Sigmoid colon (tissue), 7 donors: ENCODE measurements around the gene LAMTOR2. TPM values are rescaled to one million over a fixed set of nuclear protein-coding genes. Genes with fewer than 3 reads are reported as not detected.
A peak's percentile ranks its signal among the peaks of the same experiment; 100 is the strongest.

Source experiments
- DNase-seq: peaks from one replicate; pipeline ENCODE4 v3.0.0-alpha.2; 2019
- H3K27ac ChIP-seq, 4 donors: fragments of 200-600 bp; sonication (generic); one replicate each; pipeline ENCODE4 v1.5.1; 2016 to 2019; ENCODE audit warnings: mild to moderate bottlenecking in 1 of 4
- H3K27me3 ChIP-seq, 3 donors: fragments of 200-600 bp; sonication (generic); one replicate each; pipeline ENCODE4 v1.5.1; 2019; ENCODE audit warnings: mild to moderate bottlenecking in 1 of 3
- H3K36me3 ChIP-seq, 4 donors: fragments of 200-600 bp; sonication (generic); one replicate each; pipeline ENCODE4 v1.5.1; 2016 to 2019
- H3K4me1 ChIP-seq, 4 donors: fragments of 200-600 bp; sonication (generic); one replicate each; pipeline ENCODE4 v1.5.1; 2017 to 2019
- H3K4me3 ChIP-seq, 4 donors: fragments of 200-600 bp; sonication (generic); one replicate each; pipeline ENCODE4 v1.5.1; 2017 to 2019; ENCODE audit warnings: mild to moderate bottlenecking in 2 of 4, moderate library complexity in 1 of 4
- H3K9me3 ChIP-seq, 4 donors: fragments of 200-600 bp in 3 of 4; sonication (generic) in 3 of 4; one replicate each; pipeline versions ENCODE4 v1.5.1 to v1.6.1; 2013 to 2019
- CTCF ChIP-seq, 4 experiments: fragments of 450-650 bp in 3 of 4; fragments of 200-600 bp in 1 of 4; IDR thresholded peaks; one replicate each; pipeline ENCODE4 v1.5.1; 2016 to 2019; ENCODE audit warnings: antibody characterized with exemption in 4 of 4, mild to moderate bottlenecking in 3 of 4, moderate library complexity in 2 of 4
- EP300 ChIP-seq, 4 donors: sonication (generic); formaldehyde crosslinking; IDR thresholded peaks; one replicate each; pipeline ENCODE4 v1.6.1; 2017; ENCODE audit warnings: antibody characterized with exemption in 4 of 4
- POLR2A ChIP-seq, 2 donors: fragments of 450-650 bp; IDR thresholded peaks; one replicate each; pipeline ENCODE4 v1.6.1; 2016; ENCODE audit warnings: antibody characterized with exemption in 2 of 2, mild to moderate bottlenecking in 2 of 2, moderate library complexity in 2 of 2
- POLR2AphosphoS5 ChIP-seq, 4 donors: sonication (generic); formaldehyde crosslinking; IDR thresholded peaks; one replicate each; pipeline ENCODE4 v1.6.1; 2017; ENCODE audit warnings: antibody characterized with exemption in 4 of 4
- WGBS, 2 donors: extraction: QIAGEN DNeasy Blood & Tissue Kit; methylation state at CpG; one replicate each; pipeline ENCODE4 v1.1.7; 2013; 5-methylcytosine and 5-hydroxymethylcytosine counted together
- intact Hi-C: fragments of 100-400 bp; cut with DNase I; formaldehyde crosslinking; loops from one replicate; pipeline ENCODE4 v1.15.1; 2023
- polyA plus RNA-seq, 3 donors: library from polyadenylated mRNA; stranded (reverse); fragments of 200-250 nt; gene quantifications; one replicate each; pipeline ENCODE4 v1.2.3, GENCODE V29; 2013
- total RNA-seq, 4 donors: library from RNA; depleted of rRNA; stranded (reverse); fragments of >200 nt; gene quantifications; one replicate each; pipeline ENCODE4 v1.1.0, GENCODE V29; 2016
- donor health status: healthy with polysubstance abuse.
- donor health status: Bipolar disorder and iron deficiency.
- donor health status: healthy.

The LAMTOR2 gene
- total and polyA plus RNA-seq, 7 donors: 55.4 to 245 (median 86.4) TPM

DNA sequence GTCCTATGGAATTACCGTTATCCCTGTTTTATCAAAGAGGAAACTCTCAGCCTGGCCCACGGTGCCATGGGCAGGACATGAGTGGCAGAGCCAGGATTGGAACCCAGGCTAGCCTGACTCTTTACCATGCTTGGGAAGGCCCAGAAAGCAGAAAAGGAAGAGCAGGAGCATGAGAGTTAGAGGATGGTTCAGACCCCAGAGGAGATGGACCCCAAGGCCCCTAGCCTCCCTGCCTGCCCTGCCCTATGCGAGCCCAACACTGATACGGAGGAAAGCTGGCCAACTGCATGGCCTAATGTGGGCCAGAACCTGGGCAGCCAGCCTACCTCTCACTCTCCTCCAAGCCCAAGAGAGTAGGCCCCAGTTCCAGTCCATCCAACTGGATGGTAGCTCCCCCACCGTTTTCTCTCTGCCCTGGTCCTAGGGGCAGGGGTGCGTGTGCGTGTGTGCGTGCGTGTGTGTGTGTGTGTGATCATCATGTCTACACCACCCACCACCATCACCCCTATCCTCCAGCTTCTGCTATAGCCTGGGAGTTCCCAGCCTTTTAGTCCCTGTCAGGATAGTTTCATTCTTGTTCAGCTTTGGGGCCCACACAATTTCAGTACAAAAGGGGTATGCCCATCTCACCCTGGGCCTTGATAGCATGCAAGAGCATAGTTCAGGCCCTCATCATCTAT lies 43.1 kb downstream of the LAMTOR2 start:
- intact Hi-C loops: no loop called here
- WGBS, 2 donors: 89 to 91% methylated on average over 9 of the region's 9 CpGs
- Histone ChIP-seq H3K36me3 (no peaks in the 10 kb centered on the region), H3K4me3 (no peak overlapping the region), H3K4me1 (peaks cover 0 to 47% (median 24%) of the 10 kb centered on the region in 4 donors), H3K27me3 (no peaks in the 10 kb centered on the region), H3K27ac (peak overlapping the region; percentile 64 to 84 (median 75)), H3K9me3 (no peaks in the 10 kb centered on the region)
- DNase-seq: no peak
- TF ChIP-seq CTCF (IDR thresholded peaks at IDR 0.05) (no peak), POLR2A (IDR thresholded peaks at IDR 0.05) (no peak), EP300 (IDR thresholded peaks at IDR 0.05) (no peak), POLR2AphosphoS5 (IDR thresholded peaks at IDR 0.05) (no peak)

DNA sequence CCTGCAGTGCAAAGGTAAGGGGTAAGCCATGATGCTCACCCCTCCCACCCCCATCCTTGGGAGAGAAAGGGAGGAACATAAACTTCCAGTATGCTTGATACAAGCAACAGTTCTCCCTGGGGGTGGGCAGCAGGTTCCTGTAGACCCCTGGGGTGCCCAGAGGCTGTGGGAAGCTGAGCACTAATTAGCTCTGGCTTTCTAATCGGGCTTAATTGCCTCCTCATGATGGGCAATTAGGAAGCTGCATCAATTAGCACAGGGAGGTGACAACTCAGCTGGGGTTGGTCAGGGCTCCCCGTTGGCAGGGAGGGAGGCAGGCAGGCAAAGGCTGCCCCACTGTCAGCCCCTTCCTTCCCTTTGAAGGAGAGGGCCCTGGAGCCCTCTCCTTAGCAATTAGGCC lies 44.2 kb downstream of the LAMTOR2 start:
- intact Hi-C loops: no loop called here
- no peaks in the 10 kb centered on the region for H3K36me3 ChIP-seq
- TF ChIP-seq POLR2A (IDR thresholded peaks at IDR 0.05): no peak
- no peak for TF ChIP-seq EP300 (IDR thresholded peaks at IDR 0.05)
- no peak for TF ChIP-seq POLR2AphosphoS5 (IDR thresholded peaks at IDR 0.05)
- TF ChIP-seq CTCF (IDR thresholded peaks at IDR 0.05): no peak
- H3K9me3 ChIP-seq: no peaks in the 10 kb centered on the region
- peaks cover 0 to 59% (median 36%) of the 10 kb centered on the region in 4 donors for H3K4me1 ChIP-seq
- H3K27me3 ChIP-seq: no peaks in the 10 kb centered on the region
- WGBS, 2 donors: 83 to 86% methylated on average over 2 of the region's 2 CpGs
- H3K4me3 ChIP-seq: no peak overlapping the region
- H3K27ac ChIP-seq: peak overlapping the region in 1 of 4 donors; percentile 84
- DNase-seq: no peak

DNA sequence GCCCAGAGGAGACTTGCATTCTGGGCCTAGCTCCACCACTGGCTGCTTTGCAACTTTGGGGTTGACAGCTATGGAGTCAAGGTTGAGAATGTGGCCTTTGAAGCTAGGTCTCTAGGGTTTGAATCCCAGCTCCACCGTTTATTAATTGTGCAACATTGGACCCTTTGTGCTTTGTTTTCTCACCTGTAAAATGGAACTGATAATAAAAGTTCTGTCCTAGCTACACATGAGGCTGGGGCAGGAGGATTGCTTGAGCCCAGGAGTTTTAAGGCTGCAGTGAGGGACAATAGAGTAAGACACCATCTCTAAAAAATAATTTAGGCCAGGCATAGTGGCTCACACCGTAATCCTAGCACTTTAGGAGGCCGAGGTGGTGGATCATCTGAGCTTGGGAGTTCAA lies 44.7 kb downstream of the LAMTOR2 start:
- no peak for DNase-seq
- no peaks in the 10 kb centered on the region for H3K27me3 ChIP-seq
- 76 to 91% methylated on average over 3 of the region's 3 CpGs for WGBS, 2 donors
- no peaks in the 10 kb centered on the region for H3K36me3 ChIP-seq
- no peak overlapping the region for H3K4me3 ChIP-seq
- H3K9me3 ChIP-seq: no peaks in the 10 kb centered on the region
- TF ChIP-seq EP300 (IDR thresholded peaks at IDR 0.05) (no peak), POLR2A (IDR thresholded peaks at IDR 0.05) (no peak), CTCF (IDR thresholded peaks at IDR 0.05) (no peak), POLR2AphosphoS5 (IDR thresholded peaks at IDR 0.05) (no peak)
- intact Hi-C loops: no loop called here
- peaks cover 0 to 64% (median 41%) of the 10 kb centered on the region in 4 donors for H3K4me1 ChIP-seq
- H3K27ac ChIP-seq: no peak overlapping the region

DNA sequence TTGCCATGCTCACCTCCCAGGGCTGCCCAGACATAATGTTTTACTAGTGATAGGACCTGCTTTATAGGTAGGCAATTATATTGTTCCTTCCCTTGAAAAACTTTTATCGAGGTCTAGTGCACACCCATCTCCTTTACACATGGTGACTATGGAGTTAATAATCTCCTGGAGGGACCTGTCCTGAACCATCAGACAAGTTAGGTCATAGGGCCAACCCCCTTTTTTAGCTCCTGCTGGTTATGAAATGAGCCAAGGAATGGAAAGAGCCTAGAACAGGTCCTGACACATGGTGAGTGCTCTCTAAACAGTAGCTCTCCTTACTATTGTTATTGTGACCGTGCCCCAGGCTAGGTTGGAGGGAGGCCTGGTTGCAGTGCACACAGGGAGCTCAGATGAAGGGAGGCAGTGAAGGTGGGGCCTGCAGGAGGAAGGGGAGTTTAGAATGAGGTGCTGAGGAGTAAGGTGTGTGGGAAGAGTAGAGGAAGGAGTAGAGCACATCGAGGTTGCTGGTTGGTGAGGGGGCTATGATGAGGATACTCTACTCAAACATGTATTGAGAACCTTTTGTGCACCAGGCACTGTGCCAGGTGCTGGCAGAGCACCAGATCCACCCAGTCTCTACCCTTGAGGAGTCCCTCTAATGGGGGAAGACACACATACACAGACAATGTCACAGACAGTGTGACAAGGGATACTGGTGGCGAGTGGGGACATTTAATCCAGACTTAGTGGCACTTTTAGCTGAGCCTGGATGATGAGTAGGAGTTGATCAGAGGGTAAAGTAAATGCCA lies 45.8 kb downstream of the LAMTOR2 start:
- 26 to 62% methylated on average over 4 of the region's 4 CpGs for WGBS, 2 donors
- TF ChIP-seq POLR2AphosphoS5 (IDR thresholded peaks at IDR 0.05): no peak
- no peak for TF ChIP-seq CTCF (IDR thresholded peaks at IDR 0.05)
- no peak for TF ChIP-seq EP300 (IDR thresholded peaks at IDR 0.05)
- TF ChIP-seq POLR2A (IDR thresholded peaks at IDR 0.05): no peak
- peak overlapping the region in 2 of 4 donors; percentile 3 to 97 for H3K27ac ChIP-seq

More for the DNA sequence above, 45.8 kb downstream of the LAMTOR2 start:
- H3K36me3 ChIP-seq: no peaks in the 10 kb centered on the region
- H3K9me3 ChIP-seq: no peaks in the 10 kb centered on the region
- H3K27me3 ChIP-seq: no peaks in the 10 kb centered on the region
- no peak for DNase-seq
- peaks cover 0 to 75% (median 52%) of the 10 kb centered on the region in 4 donors for H3K4me1 ChIP-seq
- no peak overlapping the region for H3K4me3 ChIP-seq
- intact Hi-C loops: no loop called here
